Ishikawa (cell line): ENCODE data around the gene UBC.

Experiments
- CEBPB ChIP-seq: IDR thresholded peaks from 2 replicates; pipeline ENCODE4 v1.6.1; 2012
- CREB1 ChIP-seq: IDR thresholded peaks from 2 replicates; pipeline ENCODE4 v1.6.1; 2012; ENCODE audit warnings: low read depth
- EGR1 ChIP-seq: IDR thresholded peaks from 2 replicates; pipeline ENCODE4 v1.6.1; 2012
- EP300 ChIP-seq: IDR thresholded peaks from 2 replicates; pipeline ENCODE4 v1.6.1; 2012; ENCODE audit warnings: borderline replicate concordance
- FOXM1 ChIP-seq: IDR thresholded peaks from 2 replicates; pipeline ENCODE4 v1.6.1; 2012; ENCODE audit warnings: low read depth, borderline replicate concordance
- MAX ChIP-seq: IDR thresholded peaks from 2 replicates; pipeline ENCODE4 v1.6.1; 2012
- NFIC ChIP-seq: IDR thresholded peaks from 2 replicates; pipeline ENCODE4 v1.6.1; 2012
- RAD21 ChIP-seq: IDR thresholded peaks from 2 replicates; pipeline ENCODE4 v1.6.1; 2012; ENCODE audit warnings: low read depth
- REST ChIP-seq: IDR thresholded peaks from 2 replicates; pipeline ENCODE4 v1.6.1; 2012; ENCODE audit warnings: low read depth, mild to moderate bottlenecking
- TAF1 ChIP-seq: IDR thresholded peaks from 2 replicates; pipeline ENCODE4 v1.6.1; 2012; ENCODE audit warnings: low read depth, mild to moderate bottlenecking
- TCF12 ChIP-seq: IDR thresholded peaks from 2 replicates; pipeline ENCODE4 v1.6.1; 2012; ENCODE audit warnings: low read depth
- TEAD4 ChIP-seq: IDR thresholded peaks from 2 replicates; pipeline ENCODE4 v1.6.1; 2012
- USF1 ChIP-seq: IDR thresholded peaks from 2 replicates; pipeline ENCODE4 v1.6.1; 2012
- YY1 ChIP-seq: IDR thresholded peaks from 2 replicates; pipeline ENCODE4 v1.6.1; 2012; ENCODE audit warnings: low read depth
- ZBTB7A ChIP-seq: IDR thresholded peaks from 2 replicates; pipeline ENCODE4 v1.6.1; 2012; ENCODE audit warnings: low read depth

The UBC gene

GRCh38 chr12:124956571-124956970, 42.1 kb upstream of the UBC start:
- TF ChIP-seq TAF1 = no peak
- no peak for TF ChIP-seq NFIC
- TF ChIP-seq TEAD4 = no peak
- no peak for TF ChIP-seq MAX
- TF ChIP-seq USF1 = no peak
- TF ChIP-seq EP300 = no peak
- no peak for TF ChIP-seq CEBPB
- TF ChIP-seq RAD21 = no peak
- no peak for TF ChIP-seq EGR1
- no peak for TF ChIP-seq YY1
- no peak for TF ChIP-seq ZBTB7A
- no peak for TF ChIP-seq CREB1
- no peak for TF ChIP-seq REST
- TF ChIP-seq FOXM1 = no peak
- no peak for TF ChIP-seq TCF12

GRCh38 chr12:124954771-124955170, 40.3 kb upstream of the UBC start:
- TF ChIP-seq TEAD4 (no peak), ZBTB7A (no peak), USF1 (no peak), MAX (no peak), EGR1 (no peak), FOXM1 (no peak)

GRCh38 chr12:124953689-124954405, 39.4 kb upstream of the UBC start:
- TF ChIP-seq ZBTB7A (no peak), RAD21 (no peak), EGR1 (no peak), USF1 (no peak), CEBPB (no peak), FOXM1 (no peak)

GRCh38 chr12:124952801-124953200, 38.4 kb upstream of the UBC start:
- no peak for TF ChIP-seq CREB1
- no peak for TF ChIP-seq CEBPB
- TF ChIP-seq NFIC = no peak
- TF ChIP-seq TAF1 = no peak
- TF ChIP-seq TEAD4 = no peak
- no peak for TF ChIP-seq EP300
- no peak for TF ChIP-seq YY1
- TF ChIP-seq USF1 = no peak

GRCh38 chr12:124952295-124952694, 37.8 kb upstream of the UBC start:
- TF ChIP-seq CEBPB (no peak), ZBTB7A (no peak), TEAD4 (no peak), MAX (no peak), REST (no peak), TCF12 (no peak), CREB1 (no peak), NFIC (no peak), YY1 (no peak), EGR1 (no peak), FOXM1 (no peak), TAF1 (no peak), USF1 (no peak), EP300 (no peak), RAD21 (no peak)
